Thyroid gland (tissue), 4 donors: ENCODE data around the gene MRPS5.

Source experiments
- POLR2A ChIP-seq, 2 donors: fragments of 450-650 bp; IDR thresholded peaks; one replicate each; pipeline ENCODE4 v1.6.1; 2017; ENCODE audit warnings: antibody characterized with exemption in 2 of 2, mild to moderate bottlenecking in 2 of 2, moderate library complexity in 1 of 2
- TF ChIP-seq, protein P1 (sequence below), 6 experiments: fragments of 200-600 bp in 3 of 6; fragments of 450-650 bp in 3 of 6; sonication (generic) in 3 of 6; IDR thresholded peaks; one replicate each; pipeline ENCODE4 v1.5.1; 2016 to 2019; ENCODE audit warnings: antibody characterized with exemption in 6 of 6, mild to moderate bottlenecking in 2 of 6, inconsistent platforms in 1 of 6, moderate library complexity in 1 of 6

DNA sequence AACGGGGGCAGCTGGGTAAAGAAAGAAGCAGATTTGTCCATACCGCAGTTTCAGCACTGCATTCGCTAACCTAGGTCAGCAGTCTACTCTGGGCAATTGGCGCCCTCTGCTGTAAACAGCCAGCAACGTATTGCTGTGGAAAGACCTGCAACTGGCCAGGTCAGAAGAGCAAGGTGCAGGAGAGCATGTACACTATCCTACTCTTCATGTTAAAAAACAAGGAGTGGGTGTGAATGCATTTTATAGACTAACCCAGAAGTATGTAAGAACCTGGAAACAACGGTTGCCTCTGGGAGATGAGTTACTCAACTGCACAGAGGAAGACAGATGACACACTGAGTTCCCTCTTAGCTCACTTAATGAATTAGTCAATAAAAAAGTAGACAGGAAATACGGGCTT, 6.2 kb downstream of the MRPS5 start:
- TF ChIP-seq, protein P1, sequence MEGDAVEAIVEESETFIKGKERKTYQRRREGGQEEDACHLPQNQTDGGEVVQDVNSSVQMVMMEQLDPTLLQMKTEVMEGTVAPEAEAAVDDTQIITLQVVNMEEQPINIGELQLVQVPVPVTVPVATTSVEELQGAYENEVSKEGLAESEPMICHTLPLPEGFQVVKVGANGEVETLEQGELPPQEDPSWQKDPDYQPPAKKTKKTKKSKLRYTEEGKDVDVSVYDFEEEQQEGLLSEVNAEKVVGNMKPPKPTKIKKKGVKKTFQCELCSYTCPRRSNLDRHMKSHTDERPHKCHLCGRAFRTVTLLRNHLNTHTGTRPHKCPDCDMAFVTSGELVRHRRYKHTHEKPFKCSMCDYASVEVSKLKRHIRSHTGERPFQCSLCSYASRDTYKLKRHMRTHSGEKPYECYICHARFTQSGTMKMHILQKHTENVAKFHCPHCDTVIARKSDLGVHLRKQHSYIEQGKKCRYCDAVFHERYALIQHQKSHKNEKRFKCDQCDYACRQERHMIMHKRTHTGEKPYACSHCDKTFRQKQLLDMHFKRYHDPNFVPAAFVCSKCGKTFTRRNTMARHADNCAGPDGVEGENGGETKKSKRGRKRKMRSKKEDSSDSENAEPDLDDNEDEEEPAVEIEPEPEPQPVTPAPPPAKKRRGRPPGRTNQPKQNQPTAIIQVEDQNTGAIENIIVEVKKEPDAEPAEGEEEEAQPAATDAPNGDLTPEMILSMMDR (IDR thresholded peaks at IDR 0.05), result peak; percentile 37 to 82 (median 73)
- no peak for TF ChIP-seq POLR2A (IDR thresholded peaks at IDR 0.05)
